DMS79 treated with DMSO at 0.1 percent for 48 hours (cell line): ENCODE data around the gene SLC4A3.

Experiments used
- DNase-seq: peaks from one replicate; lab custom pipeline; 2025; lab: John Stamatoyannopoulos, UW

Gene SLC4A3

DNA sequence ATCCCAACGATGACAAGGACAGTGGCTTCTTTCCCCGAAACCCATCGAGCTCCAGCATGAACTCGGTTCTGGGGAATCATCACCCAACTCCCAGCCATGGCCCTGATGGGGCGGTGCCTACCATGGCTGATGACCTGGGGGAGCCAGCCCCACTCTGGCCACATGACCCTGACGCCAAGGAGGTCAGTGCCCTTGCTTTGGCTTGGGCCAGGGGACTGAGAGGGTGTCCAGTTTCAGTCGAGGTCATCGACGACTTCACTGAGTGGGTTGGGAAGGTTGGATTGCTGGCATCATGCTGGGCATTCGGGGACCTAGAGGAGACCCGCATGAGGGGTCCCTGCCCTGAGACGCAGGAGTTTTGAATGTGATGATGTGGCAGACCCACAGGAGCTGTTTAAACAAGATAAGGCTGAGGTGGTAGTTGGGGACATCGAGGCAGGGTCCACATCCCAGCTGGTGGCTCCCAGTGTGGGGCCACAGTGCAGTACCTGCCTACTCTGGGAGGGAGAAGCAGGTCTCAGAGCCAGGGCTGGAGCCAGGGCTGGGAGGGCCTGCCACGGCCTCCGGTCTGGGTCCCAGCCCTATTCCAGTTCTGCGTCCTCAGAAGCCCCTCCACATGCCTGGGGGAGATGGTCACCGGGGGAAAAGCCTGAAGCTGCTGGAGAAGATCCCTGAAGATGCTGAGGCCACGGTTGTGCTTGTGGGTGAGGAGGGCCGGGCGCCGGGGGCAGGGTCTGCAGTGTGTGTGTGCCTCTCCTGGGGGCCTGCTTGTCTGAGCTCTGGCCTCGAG is 6.0 kb downstream of the SLC4A3 start:
- DNase-seq, result no peak

- no peak for DNase-seq
These were observed 6.9 kb downstream of the SLC4A3 start for GRCh38 chr2:219634171-219634940.

- DNase-seq, result no peak
These were observed 7.7 kb downstream of the SLC4A3 start for GRCh38 chr2:219634951-219635751.

DNA sequence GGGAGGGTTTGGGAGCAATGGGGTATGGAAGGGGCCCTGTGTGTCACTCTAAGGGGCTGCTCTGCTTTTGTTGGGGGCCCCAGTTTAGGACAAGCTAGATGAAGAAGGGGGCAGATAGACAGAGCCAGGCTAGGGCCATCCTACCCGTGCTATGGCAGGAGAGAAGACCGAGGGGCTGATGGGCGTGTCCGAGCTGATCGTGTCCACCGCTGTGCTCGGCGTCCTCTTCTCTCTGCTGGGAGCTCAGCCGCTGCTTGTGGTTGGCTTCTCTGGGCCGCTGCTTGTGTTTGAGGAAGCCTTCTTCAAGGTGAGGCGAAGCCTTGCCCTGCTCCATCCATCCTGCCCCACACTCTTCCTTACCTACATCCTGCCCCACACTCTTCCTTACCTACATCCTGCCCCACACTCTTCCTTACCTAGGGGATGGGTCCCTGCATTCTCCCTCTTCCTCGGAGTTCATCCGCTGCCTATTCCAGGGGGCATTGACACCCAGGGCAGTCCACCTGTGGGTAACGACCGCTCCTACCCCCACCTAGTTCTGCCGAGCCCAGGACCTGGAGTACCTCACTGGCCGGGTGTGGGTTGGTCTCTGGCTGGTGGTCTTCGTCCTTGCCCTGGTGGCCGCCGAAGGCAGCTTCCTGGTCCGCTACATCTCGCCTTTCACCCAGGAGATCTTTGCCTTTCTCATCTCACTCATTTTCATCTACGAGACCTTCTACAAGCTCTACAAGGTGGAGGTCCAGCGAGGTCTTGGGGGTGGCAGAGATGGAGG is 8.9 kb downstream of the SLC4A3 start:
- no peak for DNase-seq

- DNase-seq, result no peak
These were observed 9.8 kb downstream of the SLC4A3 start for GRCh38 chr2:219636941-219637841.

GRCh38 chr2:219637842-219638185 is 10.4 kb downstream of the SLC4A3 start:
- DNase-seq, result no peak

- DNase-seq, result no peak
These were observed 11.0 kb downstream of the SLC4A3 start for GRCh38 chr2:219638217-219638947.

GRCh38 chr2:219638948-219639755 is 11.7 kb downstream of the SLC4A3 start:
- DNase-seq, result no peak

- DNase-seq, result no peak
These were observed 14.1 kb downstream of the SLC4A3 start for GRCh38 chr2:219641390-219642068.

- DNase-seq, result no peak
These were observed 14.6 kb downstream of the SLC4A3 start for GRCh38 chr2:219642069-219642454.

DNA sequence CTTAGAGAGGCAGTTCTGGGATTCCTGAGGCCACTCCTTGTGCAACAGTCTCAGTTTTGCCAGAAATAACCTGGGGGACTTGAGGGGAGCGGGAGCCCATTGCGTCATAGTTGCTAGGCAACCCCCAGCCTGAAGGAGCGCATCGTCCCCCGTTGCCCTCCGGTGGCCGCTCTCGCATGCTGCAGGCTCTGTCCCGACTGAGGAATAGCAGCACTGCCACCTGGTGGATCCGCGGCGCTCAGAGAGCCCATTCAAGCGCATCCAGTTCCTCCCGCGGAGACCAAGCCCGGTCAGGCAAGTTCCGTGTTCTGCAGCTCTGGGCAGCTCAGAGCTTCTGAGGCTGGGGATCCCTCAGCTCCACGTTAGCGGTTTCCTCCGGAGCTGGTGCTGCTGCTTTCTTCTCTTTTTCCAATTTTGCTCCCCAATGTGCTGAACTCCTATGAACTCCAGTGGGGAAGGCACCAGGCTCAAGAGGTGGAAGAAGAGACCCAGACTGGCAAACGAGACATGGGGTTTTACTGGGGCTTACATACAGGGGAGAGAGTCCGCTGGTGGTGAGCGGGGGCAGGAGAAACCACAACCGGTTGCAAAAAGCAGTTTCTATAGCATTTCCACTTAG is 15.1 kb downstream of the SLC4A3 start:
- peak; percentile 91 for DNase-seq

DNA sequence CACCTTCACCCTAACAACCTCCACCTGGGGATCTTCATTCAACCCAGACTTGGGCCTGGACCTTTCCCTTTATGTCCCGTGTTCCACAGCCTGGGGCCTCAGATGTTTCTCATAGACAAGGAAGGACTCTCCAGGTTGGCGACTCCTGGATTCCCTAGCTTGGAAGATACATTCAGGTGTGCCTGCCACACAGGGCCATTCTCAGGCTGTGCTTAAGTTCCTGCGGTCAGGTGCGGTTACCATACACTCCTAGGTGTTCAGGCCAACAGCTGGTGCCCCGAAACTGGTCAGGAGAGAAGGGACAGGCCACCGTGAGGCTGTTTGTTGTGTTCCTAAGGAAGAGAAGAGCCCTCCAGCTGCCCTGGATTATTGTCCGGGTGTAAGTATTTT is 15.6 kb downstream of the SLC4A3 start:
- no peak for DNase-seq

GRCh38 chr2:219643788-219644398 is 16.5 kb downstream of the SLC4A3 start:
- no peak for DNase-seq

- DNase-seq, result peak; percentile 47
These were observed 17.5 kb downstream of the SLC4A3 start for GRCh38 chr2:219644801-219645480.

DNA sequence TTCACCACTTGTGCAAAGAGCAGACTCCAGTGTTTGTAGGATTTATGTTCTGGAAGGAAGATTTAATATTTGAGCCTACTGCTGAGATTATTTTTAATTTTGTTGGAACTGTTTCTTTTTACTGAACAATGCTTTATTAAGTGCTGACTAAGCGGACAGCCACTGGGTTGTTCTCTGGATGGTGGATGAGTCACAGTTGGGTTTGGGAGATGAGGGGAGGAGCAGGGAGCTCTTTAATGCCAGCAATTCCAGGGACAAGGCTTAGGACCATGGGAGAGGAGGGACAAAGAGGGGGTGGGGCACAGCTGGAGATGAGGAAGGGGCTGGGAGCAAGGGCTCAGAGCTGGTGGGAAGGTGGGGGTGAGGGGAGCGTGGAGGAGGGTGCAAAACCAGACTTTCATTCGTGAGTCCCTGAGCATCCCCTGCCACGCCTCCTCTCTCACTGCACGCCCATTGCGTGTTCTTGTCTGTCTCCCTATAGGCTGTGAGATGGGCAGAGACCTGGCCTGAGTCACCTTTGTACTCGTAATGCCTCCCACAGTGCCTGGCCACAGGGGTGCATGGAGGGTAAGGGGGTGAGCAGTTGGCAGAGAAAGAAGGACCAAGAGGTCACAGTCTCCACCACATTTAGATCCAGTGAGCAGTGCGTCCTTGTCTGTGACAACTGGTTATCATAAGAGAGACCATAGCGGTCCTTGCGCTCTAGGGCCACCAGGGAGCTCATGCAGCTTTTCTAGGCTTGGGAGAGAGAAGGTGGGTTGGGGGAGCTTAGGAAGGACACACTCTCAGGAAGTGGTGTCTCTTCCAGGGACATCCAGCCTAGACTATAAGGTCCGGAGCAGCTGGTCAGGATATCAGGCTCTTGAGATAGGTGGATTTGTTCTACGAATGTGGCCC is 18.4 kb downstream of the SLC4A3 start:
- DNase-seq, result no peak

DNA sequence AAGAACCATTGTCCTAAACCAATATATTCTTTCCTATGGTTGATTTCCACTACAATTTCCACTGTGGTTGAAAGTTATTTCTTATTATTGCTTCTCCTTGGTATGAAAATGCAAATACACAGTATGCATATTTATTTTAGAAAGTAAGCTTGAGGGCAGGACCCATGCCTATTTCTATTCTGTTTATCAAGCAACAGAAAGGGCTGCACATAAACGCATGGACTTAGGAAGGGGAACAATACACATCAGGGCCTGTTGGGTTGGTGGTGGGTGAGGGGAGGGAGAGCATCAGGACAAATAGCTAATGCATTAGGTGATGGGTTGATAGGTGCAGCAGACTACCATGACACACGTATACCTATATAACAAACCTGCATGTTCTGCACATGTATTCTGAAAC is 20.7 kb downstream of the SLC4A3 start:
- no peak for DNase-seq
